Vagina (tissue), 2 donors: ENCODE results near the gene DIRAS2.

ENCODE experiments used
- POLR2A ChIP-seq, 2 donors: fragments of 450-650 bp; IDR thresholded peaks; one replicate each; pipeline ENCODE4 v1.6.1; 2017; ENCODE audit warnings: antibody characterized with exemption in 2 of 2, mild to moderate bottlenecking in 2 of 2, moderate library complexity in 2 of 2
- TF ChIP-seq, protein P1 (sequence below), 3 experiments: fragments of 450-650 bp in 2 of 3; fragments of 200-600 bp in 1 of 3; sonication (generic) in 1 of 3; IDR thresholded peaks; one replicate each; pipeline ENCODE4 v1.5.1; 2017 to 2019; ENCODE audit warnings: antibody characterized with exemption in 3 of 3, mild to moderate bottlenecking in 2 of 3, moderate library complexity in 2 of 3

- TF ChIP-seq, protein P1, sequence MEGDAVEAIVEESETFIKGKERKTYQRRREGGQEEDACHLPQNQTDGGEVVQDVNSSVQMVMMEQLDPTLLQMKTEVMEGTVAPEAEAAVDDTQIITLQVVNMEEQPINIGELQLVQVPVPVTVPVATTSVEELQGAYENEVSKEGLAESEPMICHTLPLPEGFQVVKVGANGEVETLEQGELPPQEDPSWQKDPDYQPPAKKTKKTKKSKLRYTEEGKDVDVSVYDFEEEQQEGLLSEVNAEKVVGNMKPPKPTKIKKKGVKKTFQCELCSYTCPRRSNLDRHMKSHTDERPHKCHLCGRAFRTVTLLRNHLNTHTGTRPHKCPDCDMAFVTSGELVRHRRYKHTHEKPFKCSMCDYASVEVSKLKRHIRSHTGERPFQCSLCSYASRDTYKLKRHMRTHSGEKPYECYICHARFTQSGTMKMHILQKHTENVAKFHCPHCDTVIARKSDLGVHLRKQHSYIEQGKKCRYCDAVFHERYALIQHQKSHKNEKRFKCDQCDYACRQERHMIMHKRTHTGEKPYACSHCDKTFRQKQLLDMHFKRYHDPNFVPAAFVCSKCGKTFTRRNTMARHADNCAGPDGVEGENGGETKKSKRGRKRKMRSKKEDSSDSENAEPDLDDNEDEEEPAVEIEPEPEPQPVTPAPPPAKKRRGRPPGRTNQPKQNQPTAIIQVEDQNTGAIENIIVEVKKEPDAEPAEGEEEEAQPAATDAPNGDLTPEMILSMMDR (IDR thresholded peaks at IDR 0.05): no peak
- TF ChIP-seq POLR2A (IDR thresholded peaks at IDR 0.05): no peak
Measured at GRCh38 chr9:90613502-90613901, 29.1 kb downstream of the DIRAS2 start.
